ENCODE measurements around the gene HBA1. TPM values are rescaled to one million over a fixed set of nuclear protein-coding genes. Genes with fewer than 3 reads are reported as not detected.

Gene HBA1
- total and polyA plus RNA-seq, 9 of the 15 experiments (the other 6 are each of a cell fraction or from before 2014, with no cell fraction given): 128 to 2,388 (median 380) TPM

GRCh38 chr16:179211-180092, 3.0 kb downstream of the HBA1 start:
- in situ Hi-C loops (cut with MboI): loop anchor here (5.0 kb wide), 1 partner anchor 72 kb away; no protein-coding TSS in a partner anchor
- ChIA-PET CTCF (ENCODE audit: low intra/inter-chr PET ratio) (interaction anchor here (0.7 to 4.5 kb wide), 5 partner anchors 22 to 113 kb away, joined by 3 to 42 read pairs (median 27); no protein-coding TSS in a partner anchor), POLR2A (interaction anchor here (0.7 to 1.3 kb wide), 4 partner anchors 21 to 126 kb away, joined by 3 to 7 read pairs (median 4); partner anchors contain the start of genes POLR3K and SNRNP25)
- DNase-seq (ENCODE audit: extremely low read depth in 1 of 4, low spot score in 3 of 4): no peak
- Histone ChIP-seq H4K20me1 (replicated peaks; ENCODE audit: control insufficient read depth, insufficient read depth, low read length) (0 out of 2 replicates have a peak, but pooled peaks cover 6% of the 10 kb centered on the region), H3K4me1 (replicated peaks in 1 of 2; ENCODE audit: control insufficient read depth in 2 of 2, insufficient read depth in 2 of 2, low read length in 2 of 2) (peaks cover 28 to 62% of the 10 kb centered on the region in 2 experiments; a peak in 4 of 5 replicates), H3K27ac (ENCODE audit: extremely low read depth, low read depth, low read length) (peak overlapping the region; percentile 59), H3K4me2 (ENCODE audit: insufficient read depth, low read length) (peak overlapping the region; percentile 91), H3K9ac (ENCODE audit: insufficient read depth in 1 of 2, low read depth in 2 of 2, low read length in 2 of 2) (peak overlapping the region; percentile 34 to 98; a peak in 3 of 4 replicates), H3K9me3 (replicated peaks; ENCODE audit: control insufficient read depth, insufficient read depth, low read depth, low read length) (no peaks in the 10 kb centered on the region), H3K4me3 (peak overlapping the region; percentile 61), H2AFZ (ENCODE audit: low read depth, low read length) (peak overlapping the region; percentile 82; the same call in 1 of the 2 replicates), H3K79me2 (ENCODE audit: control insufficient read depth, insufficient read depth, low read length) (peaks cover 47% of the 10 kb centered on the region), H3K27me3 (ENCODE audit: control insufficient read depth in 2 of 2, insufficient read depth in 2 of 2, low read length in 2 of 2) (no peaks in the 10 kb centered on the region), H3K9me1 (ENCODE audit: control insufficient read depth, insufficient read depth, low read length) (peaks cover 3% of the 10 kb centered on the region), H3K36me3 (ENCODE audit: control insufficient read depth, insufficient read depth, low read length) (peaks cover 27% of the 10 kb centered on the region)
- FAIRE-seq: no peak
- ATAC-seq: no peak
- TSS peak; percentile 50 for BruUV-seq (replicated peaks)
- intact Hi-C loops (cut with micrococcal nuclease): loop anchor here (2.0 kb wide), 2 partner anchors 37 to 73 kb away; no protein-coding TSS in a partner anchor
- 63% methylated on average over 17 of the region's 17 CpGs for WGBS (ENCODE audit: insufficient coverage, low coverage, missing lambda C conversion rate)
- TF ChIP-seq ZNF124 (CRISPR knock-in tag; IDR thresholded peaks at IDR 0.05) (no peak), CSDE1 (IDR thresholded peaks at IDR 0.05) (no peak), PREB (CRISPR knock-in tag; IDR thresholded peaks at IDR 0.05) (no peak), ZBTB11 (CRISPR knock-in tag; IDR thresholded peaks at IDR 0.05) (no peak), SUPT5H (IDR thresholded peaks at IDR 0.05) (0 out of 2 replicates have a peak, but pooled peaks have one; percentile 7), ZBTB7A (IDR thresholded peaks at IDR 0.05; ENCODE audit: borderline replicate concordance, control insufficient read depth, low read depth, low read length) (no peak), ZNF77 (CRISPR knock-in tag; IDR thresholded peaks at IDR 0.05) (0 out of 2 replicates have a peak, but pooled peaks have one; percentile 31), CREBBP (IDR thresholded peaks at IDR 0.05; ENCODE audit: low read depth, low read length) (no peak), DIDO1 (tag; IDR thresholded peaks at IDR 0.05; ENCODE audit: low read depth) (no peak), CTCFL (IDR thresholded peaks at IDR 0.05; ENCODE audit: borderline replicate concordance, insufficient read depth, low read depth, low read length, poor library complexity, severe bottlenecking) (no peak), ZNF41 (CRISPR knock-in tag; conservative IDR thresholded peaks at IDR 0.05) (no peak), ZFX (CRISPR knock-in tag; IDR thresholded peaks at IDR 0.05) (no peak)
